ENCODE results near the gene EVX1. TPM values are rescaled to one million over a fixed set of nuclear protein-coding genes. Genes with fewer than 3 reads are reported as not detected.

EVX1 gene
- total RNA-seq, 1 experiment from 2014 or later: not detected

DNA sequence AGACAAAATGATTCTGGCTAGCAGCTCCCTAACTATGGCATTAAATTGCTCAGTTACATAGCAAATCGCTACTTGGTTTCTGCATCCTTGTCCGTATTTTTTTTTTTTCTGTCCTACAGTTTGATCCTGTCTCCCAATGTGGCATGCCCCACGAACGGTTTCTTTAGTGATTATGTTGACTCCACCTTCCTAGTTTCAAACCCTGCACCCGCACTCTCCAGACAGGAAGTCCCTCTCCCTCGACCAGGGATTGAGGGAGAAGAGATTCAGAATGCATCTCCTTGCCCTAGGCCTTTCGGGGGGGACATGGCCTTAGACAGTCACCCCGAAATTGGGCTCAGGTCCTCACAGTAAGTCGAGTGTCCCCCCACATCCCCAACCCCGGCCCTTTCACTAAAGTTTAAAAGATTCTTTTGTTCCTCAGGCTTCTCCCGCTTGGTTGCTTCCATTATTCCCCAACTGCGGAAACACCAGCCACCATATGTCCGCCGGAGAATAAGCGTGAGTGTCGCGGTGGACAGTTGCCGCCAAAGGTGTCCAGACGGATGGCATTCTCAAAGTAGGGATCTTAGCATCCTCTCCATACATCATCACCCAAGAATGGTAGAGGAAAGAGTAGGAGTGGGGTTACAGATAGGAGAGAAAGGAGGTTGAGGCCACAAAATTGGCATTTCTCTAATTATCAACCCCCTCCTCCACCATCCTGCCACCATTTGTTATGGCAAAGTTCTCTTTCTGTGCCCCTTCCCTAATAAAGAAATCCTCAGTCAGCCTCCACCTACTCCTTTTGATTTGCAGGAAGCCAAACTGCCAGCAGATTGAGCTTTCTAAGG is 7.3 kb downstream of the EVX1 start:
- no peak for DNase-seq (ENCODE audit: low spot score)

DNA sequence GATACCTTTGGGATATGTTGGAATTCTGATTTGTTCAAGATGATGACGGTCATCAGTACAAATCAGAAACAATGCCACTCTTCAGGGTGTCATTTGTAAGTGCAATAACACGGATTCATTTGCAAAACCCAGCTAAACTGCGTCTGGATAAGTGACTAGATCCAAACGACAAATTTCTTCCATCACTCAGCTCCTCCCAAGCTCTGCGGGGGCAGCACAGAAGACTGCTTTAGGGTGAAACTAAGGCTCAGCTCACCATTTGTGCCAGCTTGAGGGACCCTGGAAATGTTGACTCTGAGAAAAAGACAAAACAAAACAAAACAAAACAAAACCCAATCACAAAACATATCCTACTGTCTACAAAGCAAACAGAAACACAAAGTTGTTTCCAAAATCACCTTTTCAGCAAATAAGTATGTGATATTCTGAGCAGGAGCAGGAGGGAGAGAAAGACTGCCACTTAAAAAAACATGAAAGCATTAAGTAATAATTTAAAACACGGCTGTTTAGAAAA is 8.0 kb downstream of the EVX1 start:
- DNase-seq (ENCODE audit: low spot score): no peak

DNA sequence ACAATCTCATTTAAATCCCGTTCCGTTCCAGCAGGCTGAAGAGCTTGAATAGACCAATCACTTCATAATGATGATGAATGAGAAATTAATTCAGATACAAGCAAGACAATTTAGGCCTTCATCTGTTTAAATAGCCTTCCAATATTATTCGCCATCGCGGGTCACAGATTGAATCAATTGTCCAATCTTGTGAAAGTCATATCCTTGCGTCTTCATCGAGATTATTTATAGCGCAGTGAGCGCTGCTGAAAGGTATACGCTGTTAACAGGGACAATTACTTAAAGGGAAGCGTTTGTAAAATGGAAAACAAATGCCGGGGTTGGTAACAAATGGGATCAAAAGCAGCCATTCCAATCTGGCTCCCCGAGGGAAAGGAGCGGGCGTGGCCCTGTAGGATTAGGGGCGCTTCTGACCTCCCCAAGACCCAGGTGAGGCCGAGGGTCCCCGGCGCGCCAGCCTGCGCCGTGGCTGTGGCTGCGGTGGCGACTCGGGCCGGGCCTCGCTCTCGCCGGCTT is 8.6 kb downstream of the EVX1 start:
- DNase-seq (ENCODE audit: low spot score): no peak

DNA sequence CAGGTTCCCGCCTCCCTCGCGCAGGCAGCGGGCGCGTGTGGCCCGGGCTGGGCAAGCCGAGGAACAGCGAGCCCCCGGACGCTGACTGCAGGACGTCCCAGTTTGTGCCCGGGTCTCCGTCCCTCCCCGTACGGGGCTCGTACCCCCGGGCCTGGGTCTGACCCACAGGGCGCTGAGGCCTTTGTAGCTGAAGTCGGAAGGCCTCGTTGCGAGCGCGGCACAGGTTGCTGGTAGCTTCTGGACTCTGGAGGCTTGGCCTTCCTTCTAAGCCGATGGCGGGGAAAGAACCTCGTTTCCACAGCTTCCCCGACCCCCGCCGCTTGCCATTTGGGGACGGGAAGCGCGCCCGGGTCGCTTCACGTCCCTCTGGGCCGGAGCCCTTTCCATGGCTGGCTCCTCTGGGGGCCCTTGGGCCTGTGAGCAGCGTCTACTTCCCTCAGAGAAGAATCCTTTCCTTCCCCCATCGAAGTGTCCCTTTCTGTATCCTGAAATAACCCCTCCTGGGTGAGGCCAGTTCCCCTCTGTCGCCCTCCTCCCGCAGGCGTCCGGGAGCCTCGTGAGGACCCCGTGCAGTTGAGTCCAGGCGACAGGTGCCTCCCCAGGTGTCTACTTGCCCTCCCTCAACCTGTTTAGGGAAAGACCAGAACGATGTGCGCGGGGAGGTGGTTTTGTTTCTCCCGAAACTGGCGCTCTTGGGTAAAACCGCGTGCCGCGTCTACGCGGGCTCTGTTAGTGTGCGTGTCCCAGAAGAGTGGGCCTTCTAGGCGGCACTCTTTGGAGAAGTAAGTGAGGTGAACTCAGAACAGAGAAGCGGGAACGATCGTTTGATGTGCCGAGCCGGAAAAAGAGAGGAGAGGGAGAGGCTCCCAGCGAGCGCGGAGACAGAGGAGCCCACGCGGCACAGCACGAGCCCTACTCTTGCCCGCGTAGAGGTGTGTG is 9.3 kb downstream of the EVX1 start:
- no peak for DNase-seq (ENCODE audit: low spot score)

DNA sequence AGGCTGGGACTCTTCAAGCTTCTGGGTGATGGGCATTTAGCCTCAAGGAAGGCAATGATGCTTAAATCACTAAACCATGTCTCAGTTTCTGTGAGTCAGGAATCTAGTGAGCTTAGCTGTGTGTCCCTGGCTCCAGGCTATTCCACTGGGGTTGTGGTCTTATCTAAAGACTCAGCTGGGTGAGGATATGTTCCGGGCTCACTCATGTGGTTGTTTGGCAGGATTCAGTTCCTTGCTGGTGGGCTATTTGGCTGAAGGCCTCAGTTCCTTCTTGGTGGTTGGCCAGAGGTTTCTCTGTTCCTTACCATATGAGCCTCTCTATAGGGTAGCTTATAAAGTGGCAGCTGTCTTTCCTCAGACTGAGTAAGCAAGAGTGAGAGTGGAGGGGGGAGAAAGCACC is 12.0 kb downstream of the EVX1 start:
- no peak for DNase-seq (ENCODE audit: low spot score)

DNA sequence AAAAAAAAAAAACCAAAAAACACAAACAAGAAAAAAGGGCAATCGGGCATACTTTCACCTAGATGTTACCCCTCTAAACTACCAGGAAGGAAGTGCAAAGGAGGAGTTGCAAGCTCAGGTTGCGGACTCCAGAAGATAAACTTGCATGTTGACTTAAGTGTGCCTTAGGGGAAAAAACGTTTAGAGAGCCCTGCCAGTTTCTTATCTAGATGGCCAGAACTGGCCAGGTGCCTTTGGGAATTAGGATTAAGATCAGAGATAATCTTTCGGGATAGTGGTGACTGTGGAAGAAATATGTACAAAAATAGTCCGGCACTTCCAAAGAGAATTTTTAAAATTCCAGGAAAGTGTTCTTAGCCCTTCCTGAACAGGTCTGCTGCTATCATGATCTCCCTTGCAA is 17.6 kb downstream of the EVX1 start:
- DNase-seq (ENCODE audit: low spot score): peak; percentile 25

DNA sequence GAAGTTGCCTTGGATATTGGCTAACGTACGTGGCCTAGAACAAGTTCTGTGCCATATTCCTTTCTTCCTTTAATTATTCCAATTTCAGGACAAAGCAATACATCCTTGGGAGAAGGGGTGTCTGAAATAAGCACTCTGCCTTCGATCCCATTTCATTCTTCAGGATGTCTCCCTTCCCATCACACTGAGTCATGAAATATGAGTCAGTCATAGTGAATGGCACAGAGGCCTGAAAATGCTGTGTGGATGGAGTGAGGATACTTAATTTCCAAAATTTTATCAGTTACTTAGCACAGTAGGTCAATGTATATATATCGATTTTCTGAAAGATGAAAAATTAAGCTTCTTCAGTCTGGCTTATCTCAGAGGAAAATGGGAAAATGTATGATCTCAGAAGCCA is 19.5 kb downstream of the EVX1 start:
- DNase-seq (ENCODE audit: low spot score): no peak

DNA sequence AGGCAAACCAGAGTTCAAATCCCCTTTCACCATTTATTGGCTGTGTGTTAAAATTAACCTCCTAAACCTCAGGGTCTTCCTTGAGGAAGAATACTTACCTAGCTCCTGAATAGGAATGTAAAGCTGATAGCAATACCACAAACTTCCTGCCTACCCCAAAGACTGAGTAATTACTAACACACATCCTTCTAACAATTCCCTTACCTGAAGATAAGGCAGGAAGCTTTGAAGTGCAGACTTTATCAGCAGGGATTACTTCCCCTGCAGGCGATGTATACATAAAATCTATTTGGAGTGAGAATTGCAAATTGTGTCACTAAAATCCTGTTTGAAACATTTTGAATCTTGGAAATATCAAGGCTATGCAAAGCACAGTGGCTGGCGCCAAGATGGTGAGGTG is 21.2 kb downstream of the EVX1 start:
- peak; percentile 33 for DNase-seq (ENCODE audit: low spot score)

DNA sequence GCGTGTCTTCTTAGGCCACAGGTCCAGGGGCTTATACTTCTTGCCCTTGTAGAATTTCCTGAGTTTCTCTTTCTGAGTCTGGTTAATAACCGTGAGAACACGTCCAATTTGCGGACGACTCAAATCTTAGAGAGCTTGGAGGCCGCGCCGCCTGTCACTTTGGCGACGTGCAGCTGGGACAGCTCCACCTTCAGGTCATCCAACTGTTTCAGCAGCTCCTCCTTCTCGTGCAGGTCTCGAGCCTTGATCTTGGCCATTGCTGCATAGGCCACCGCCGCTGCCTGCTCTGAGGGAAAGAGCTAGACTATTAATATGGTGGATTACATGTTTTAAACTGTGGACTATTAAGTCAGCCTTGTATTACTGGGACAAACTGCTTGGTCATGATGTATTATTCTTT is 26.9 kb downstream of the EVX1 start:
- DNase-seq (ENCODE audit: low spot score): no peak

DNA sequence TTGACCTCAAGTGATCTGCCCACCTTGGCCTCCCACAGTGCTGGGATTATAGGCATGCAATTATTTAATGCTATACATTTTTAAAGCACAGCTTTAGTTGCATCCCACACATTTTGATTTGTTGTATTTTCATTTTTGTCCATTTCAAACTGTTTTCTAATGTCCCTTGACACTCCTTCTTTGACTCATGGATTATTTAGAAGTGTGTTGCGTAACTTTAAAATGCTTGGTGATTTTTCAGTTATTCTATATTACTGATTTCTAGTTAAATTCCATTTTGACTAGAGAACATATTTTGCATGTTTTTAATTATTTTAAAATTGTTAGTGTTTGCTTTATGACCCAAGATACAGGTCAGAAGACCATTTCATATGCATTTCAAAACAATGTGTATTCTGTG is 28.8 kb downstream of the EVX1 start:
- no peak for DNase-seq (ENCODE audit: low spot score)

DNA sequence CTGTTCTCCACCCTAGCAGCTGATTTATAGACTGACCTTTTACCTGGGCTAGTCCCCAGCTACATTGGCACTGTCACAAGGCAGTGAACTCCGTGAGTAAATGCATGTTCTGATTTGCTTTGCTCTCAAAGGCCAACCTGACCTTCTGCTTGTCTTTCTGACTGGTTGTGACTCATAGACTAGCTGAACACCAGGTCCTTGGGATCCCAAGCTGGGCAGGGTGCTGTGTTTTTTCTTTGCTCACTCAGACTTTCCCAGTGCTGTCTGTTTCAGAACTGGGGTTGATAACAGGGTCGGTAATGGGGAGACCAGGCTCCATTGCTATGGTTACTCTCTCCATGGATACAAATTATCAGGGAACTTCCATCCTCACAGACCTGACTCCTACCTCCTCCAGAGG is 35.0 kb downstream of the EVX1 start:
- peak; percentile 90 for DNase-seq (ENCODE audit: low spot score)

DNA sequence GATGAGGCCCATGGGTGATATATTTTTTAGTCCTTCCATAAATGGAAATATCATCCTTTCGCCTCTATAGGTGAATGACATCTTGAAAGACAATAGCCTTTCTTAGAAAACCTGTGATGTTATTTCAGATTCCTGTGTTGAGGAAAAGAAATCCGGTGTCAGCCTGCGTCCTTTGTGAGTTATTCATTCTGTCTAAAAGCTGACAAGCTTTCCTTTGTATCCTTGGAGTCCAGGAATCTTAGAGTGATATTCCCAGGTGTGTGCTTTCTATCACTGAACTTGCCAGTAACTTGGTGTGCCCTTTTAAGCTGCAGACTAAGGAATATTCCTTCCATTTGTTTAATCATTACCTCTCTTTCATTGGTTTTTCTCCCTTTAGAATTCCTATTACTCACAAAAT is 41.0 kb downstream of the EVX1 start:
- DNase-seq (ENCODE audit: low spot score): no peak

DNA sequence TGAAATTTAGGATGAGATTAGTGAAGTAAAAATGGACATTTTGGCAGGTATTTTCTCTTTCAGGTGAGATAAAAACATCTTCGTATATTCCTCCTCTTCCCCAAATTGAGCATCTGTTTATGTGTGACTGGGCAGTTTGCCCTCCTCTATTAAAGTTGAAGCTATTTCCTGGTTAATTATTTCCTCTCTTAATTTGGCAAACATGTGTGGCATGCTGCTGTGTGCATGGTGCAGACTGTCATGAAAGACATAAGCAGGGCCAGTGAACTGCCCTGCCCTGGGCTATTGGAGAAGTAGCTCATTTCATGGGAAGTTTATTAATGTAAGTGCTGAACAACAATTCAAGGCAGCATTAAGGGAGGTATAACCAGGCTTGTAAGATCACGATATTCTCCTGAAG is 52.6 kb downstream of the EVX1 start:
- peak; percentile 63 for DNase-seq (ENCODE audit: low spot score)

DNA sequence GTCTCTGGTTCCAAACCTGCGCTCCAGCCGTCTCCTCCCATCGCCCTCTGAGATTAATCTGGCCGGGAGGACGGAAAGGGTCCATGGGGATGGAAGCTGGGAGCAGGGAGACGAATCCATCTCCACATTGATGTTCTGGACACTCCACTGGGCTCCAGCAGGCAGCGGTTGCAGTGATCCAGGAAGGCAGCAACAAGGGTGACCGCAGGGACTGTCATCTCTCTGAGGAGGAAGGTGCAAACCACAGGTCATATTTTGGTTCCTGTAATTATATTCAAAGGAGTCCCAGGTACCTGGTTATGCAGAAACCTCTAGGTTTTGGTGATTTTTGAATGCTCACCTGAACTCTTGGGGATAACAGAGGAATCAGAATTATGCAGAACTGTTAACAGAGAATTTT is 54.8 kb downstream of the EVX1 start:
- no peak for DNase-seq (ENCODE audit: low spot score)

Other genes with a start within 250 kb of the EVX1 start
- gene HOXA1, start 146.8 kb upstream of the EVX1 start, total RNA-seq (2014; rRNA removed; shearing (Covaris generic)): 2.0 and 3.9 TPM in 2 replicates
- gene HOXA2, start 140.1 kb upstream of the EVX1 start, total RNA-seq (2014; rRNA removed; shearing (Covaris generic)): 6.6 and 7.3 TPM in 2 replicates
- gene HOXA4, start 112.0 kb upstream of the EVX1 start, total RNA-seq (2014; rRNA removed; shearing (Covaris generic)): 2.2 and 3.7 TPM in 2 replicates
- 22.1 and 29.3 TPM in 2 replicates for gene HOXA5, start 99.1 kb upstream of the EVX1 start, total RNA-seq (2014; rRNA removed; shearing (Covaris generic))
- 25.5 and 28.1 TPM in 2 replicates for gene HOXA6, start 95.0 kb upstream of the EVX1 start, total RNA-seq (2014; rRNA removed; shearing (Covaris generic))
- 27.8 and 29.0 TPM in 2 replicates for gene HOXA3, start 90.2 kb upstream of the EVX1 start, total RNA-seq (2014; rRNA removed; shearing (Covaris generic))
- 5.6 and 10.7 TPM in 2 replicates for gene HOXA7, start 86.1 kb upstream of the EVX1 start, total RNA-seq (2014; rRNA removed; shearing (Covaris generic))
- 96.1 and 99.2 TPM in 2 replicates for gene HOXA9, start 77.3 kb upstream of the EVX1 start, total RNA-seq (2014; rRNA removed; shearing (Covaris generic))
- 78.9 and 86.4 TPM in 2 replicates for gene HOXA10, start 68.5 kb upstream of the EVX1 start, total RNA-seq (2014; rRNA removed; shearing (Covaris generic))
- 67.7 and 74.3 TPM in 2 replicates for gene HOXA11, start 57.6 kb upstream of the EVX1 start, total RNA-seq (2014; rRNA removed; shearing (Covaris generic))
- 19.8 and 22.2 TPM in 2 replicates for gene HOXA13, start 42.7 kb upstream of the EVX1 start, total RNA-seq (2014; rRNA removed; shearing (Covaris generic))

Data from HT-29 (cell line).